Tibial nerve (tissue), 4 donors: ENCODE results near the gene ZBTB40.

Experiments used
- EP300 ChIP-seq, 2 donors: sonication (generic); formaldehyde crosslinking; IDR thresholded peaks; one replicate each; pipeline ENCODE4 v1.6.1; 2017; ENCODE audit warnings: antibody characterized with exemption in 2 of 2, mild to moderate bottlenecking in 1 of 2
- POLR2A ChIP-seq, 2 donors: fragments of 450-650 bp; IDR thresholded peaks; one replicate each; pipeline ENCODE4 v1.6.1; 2017; ENCODE audit warnings: antibody characterized with exemption in 2 of 2, mild to moderate bottlenecking in 2 of 2, moderate library complexity in 2 of 2
- TF ChIP-seq, protein P1 (sequence below), 5 experiments: fragments of 200-600 bp in 3 of 5; fragments of 450-650 bp in 2 of 5; sonication (generic) in 3 of 5; IDR thresholded peaks; one replicate each; pipeline ENCODE4 v1.5.1; 2016 to 2019; ENCODE audit warnings: antibody characterized with exemption in 5 of 5, mild to moderate bottlenecking in 3 of 5, moderate library complexity in 2 of 5

DNA sequence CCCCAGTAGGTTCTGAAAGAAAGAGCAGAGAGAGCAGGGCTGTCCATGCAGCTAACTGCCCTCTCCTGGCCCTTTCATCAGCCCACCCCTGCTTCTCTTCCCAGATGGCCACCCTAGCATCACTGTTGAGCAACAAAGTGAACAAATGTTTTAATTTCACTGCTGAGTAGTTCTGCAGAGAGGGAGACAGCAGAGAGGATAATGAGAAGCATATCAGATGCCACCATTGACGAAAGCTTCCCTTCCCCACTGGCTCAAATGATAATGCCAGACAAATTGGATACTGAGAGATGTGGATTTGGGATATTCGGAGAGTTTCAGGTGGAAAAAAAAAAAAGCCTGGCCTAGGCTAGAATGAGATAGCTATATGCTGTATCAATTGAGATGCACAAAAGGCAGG, 46.8 kb downstream of the ZBTB40 start:
- TF ChIP-seq, protein P1, sequence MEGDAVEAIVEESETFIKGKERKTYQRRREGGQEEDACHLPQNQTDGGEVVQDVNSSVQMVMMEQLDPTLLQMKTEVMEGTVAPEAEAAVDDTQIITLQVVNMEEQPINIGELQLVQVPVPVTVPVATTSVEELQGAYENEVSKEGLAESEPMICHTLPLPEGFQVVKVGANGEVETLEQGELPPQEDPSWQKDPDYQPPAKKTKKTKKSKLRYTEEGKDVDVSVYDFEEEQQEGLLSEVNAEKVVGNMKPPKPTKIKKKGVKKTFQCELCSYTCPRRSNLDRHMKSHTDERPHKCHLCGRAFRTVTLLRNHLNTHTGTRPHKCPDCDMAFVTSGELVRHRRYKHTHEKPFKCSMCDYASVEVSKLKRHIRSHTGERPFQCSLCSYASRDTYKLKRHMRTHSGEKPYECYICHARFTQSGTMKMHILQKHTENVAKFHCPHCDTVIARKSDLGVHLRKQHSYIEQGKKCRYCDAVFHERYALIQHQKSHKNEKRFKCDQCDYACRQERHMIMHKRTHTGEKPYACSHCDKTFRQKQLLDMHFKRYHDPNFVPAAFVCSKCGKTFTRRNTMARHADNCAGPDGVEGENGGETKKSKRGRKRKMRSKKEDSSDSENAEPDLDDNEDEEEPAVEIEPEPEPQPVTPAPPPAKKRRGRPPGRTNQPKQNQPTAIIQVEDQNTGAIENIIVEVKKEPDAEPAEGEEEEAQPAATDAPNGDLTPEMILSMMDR (IDR thresholded peaks at IDR 0.05), result no peak
- TF ChIP-seq POLR2A (IDR thresholded peaks at IDR 0.05), result no peak
- no peak for TF ChIP-seq EP300 (IDR thresholded peaks at IDR 0.05)
